Smooth muscle cell (in vitro differentiated cells): Measurements from ENCODE around the gene PDZD2. TPM values are rescaled to one million over a fixed set of nuclear protein-coding genes. Genes with fewer than 3 reads are reported as not detected.

Experiments used
- DNase-seq: peaks from one replicate; lab custom pipeline; 2025; ENCODE audit not compliant: unreplicated experiment; lab: John Stamatoyannopoulos, UW
- H2AFZ ChIP-seq: fragments of 200-600 bp; sonication (generic); 2 replicates; pipeline ENCODE4 v1.6.0; 2016; ENCODE audit warnings: antibody characterized with exemption, low read depth, mild to moderate bottlenecking
- H3F3A ChIP-seq: fragments of 200-600 bp; sonication (generic); 2 replicates; pipeline ENCODE4 v1.6.0; 2017; ENCODE audit warnings: antibody characterized with exemption, low read depth
- H3K27ac ChIP-seq: fragments of 200-600 bp; sonication (generic); 2 replicates; pipeline ENCODE4 v1.5.1; 2016; ENCODE audit warnings: low read depth, mild to moderate bottlenecking
- H3K27me3 ChIP-seq: fragments of 200-600 bp; sonication (generic); 2 replicates; pipeline ENCODE4 v1.6.1; 2016; ENCODE audit warnings: low read depth, mild to moderate bottlenecking
- H3K36me3 ChIP-seq: fragments of 200-600 bp; sonication (generic); 2 replicates; pipeline ENCODE4 v1.5.1; 2016; ENCODE audit warnings: low read depth
- H3K4me1 ChIP-seq: fragments of 200-600 bp; sonication (generic); 2 replicates; pipeline ENCODE4 v1.5.1; 2016; ENCODE audit warnings: low read depth
- H3K4me2 ChIP-seq: fragments of 200-600 bp; sonication (generic); 2 replicates; pipeline ENCODE4 v1.6.0; 2016; ENCODE audit warnings: mild to moderate bottlenecking
- H3K4me3 ChIP-seq: fragments of 200-600 bp; sonication (generic); 2 replicates; pipeline ENCODE4 v1.5.1; 2016; ENCODE audit warnings: mild to moderate bottlenecking
- H3K79me2 ChIP-seq: fragments of 200-600 bp; sonication (generic); 2 replicates; pipeline ENCODE4 v1.6.0; 2016; ENCODE audit warnings: low read depth, mild to moderate bottlenecking
- H3K9ac ChIP-seq: fragments of 200-600 bp; sonication (generic); 2 replicates; pipeline ENCODE4 v1.6.0; 2016; ENCODE audit warnings: low read depth
- H3K9me3 ChIP-seq: fragments of 200-600 bp; sonication (generic); replicated peaks from 2 replicates; pipeline ENCODE4 v1.5.1; 2016; ENCODE audit warnings: low read depth
- H4K20me1 ChIP-seq: fragments of 200-600 bp; sonication (generic); 2 replicates; pipeline ENCODE4 v1.6.0; 2016; ENCODE audit warnings: low read depth
- CTCF ChIP-seq: fragments of 200-600 bp; sonication (generic); IDR thresholded peaks from 2 replicates; pipeline ENCODE4 v1.5.1; 2017; ENCODE audit warnings: borderline replicate concordance, mild to moderate bottlenecking, antibody characterized with exemption; ENCODE audit not compliant: insufficient read depth, poor library complexity, severe bottlenecking
- WGBS: methylation state at CpG from one replicate; pipeline ENCODE4 v1.1.7; 2016; ENCODE audit warnings: low lambda C conversion rate; 5-methylcytosine and 5-hydroxymethylcytosine counted together
- polyA plus RNA-seq: library from polyadenylated mRNA; unstranded; fragments of >200 nt; fragmentation: Nextera tagmentation; extraction: Ambion mirVana; gene quantifications from 2 replicates; pipeline ENCODE4 v1.2.1, GENCODE V29; 2016
- total RNA-seq: library from RNA; depleted of rRNA; stranded (reverse); fragments of >200 nt; gene quantifications from 2 replicates; pipeline ENCODE4 v1.2.3, GENCODE V29; 2014

The PDZD2 gene
- total and polyA plus RNA-seq, 2 experiments from 2014 or later: 3.2 to 4.1 TPM

GRCh38 chr5:32022638-32023037 is 383.7 kb downstream of the PDZD2 start:
- Histone ChIP-seq H3K27me3 (no peaks in the 10 kb centered on the region), H3K9me3 (no peaks in the 10 kb centered on the region), H3K4me3 (no peak overlapping the region), H3F3A (peaks cover 17% of the 10 kb centered on the region), H3K4me2 (no peak overlapping the region), H2AFZ (no peak overlapping the region), H3K36me3 (no peaks in the 10 kb centered on the region), H3K79me2 (no peaks in the 10 kb centered on the region), H3K27ac (no peak overlapping the region), H3K4me1 (peaks cover 18% of the 10 kb centered on the region), H4K20me1 (no peaks in the 10 kb centered on the region), H3K9ac (no peak overlapping the region)
- WGBS: 77% methylated on average over 2 of the region's 2 CpGs
- DNase-seq: no peak
- no peak for TF ChIP-seq CTCF

GRCh38 chr5:32023816-32024215 is 384.9 kb downstream of the PDZD2 start:
- Histone ChIP-seq H3K79me2 (no peaks in the 10 kb centered on the region), H3F3A (peaks cover 21% of the 10 kb centered on the region), H3K27me3 (no peaks in the 10 kb centered on the region), H3K9ac (no peak overlapping the region), H4K20me1 (no peaks in the 10 kb centered on the region), H3K9me3 (no peaks in the 10 kb centered on the region), H3K4me1 (peaks cover 15% of the 10 kb centered on the region), H3K27ac (no peak overlapping the region), H2AFZ (no peak overlapping the region), H3K4me3 (no peak overlapping the region), H3K36me3 (no peaks in the 10 kb centered on the region), H3K4me2 (no peak overlapping the region)
- TF ChIP-seq CTCF: no peak
- no peak for DNase-seq
- 76% methylated on average over 8 of the region's 8 CpGs for WGBS

- Histone ChIP-seq H4K20me1 (no peaks in the 10 kb centered on the region), H3K27me3 (no peaks in the 10 kb centered on the region), H2AFZ (no peak overlapping the region), H3F3A (peaks cover 21% of the 10 kb centered on the region), H3K4me1 (peaks cover 14% of the 10 kb centered on the region), H3K9ac (no peak overlapping the region), H3K79me2 (no peaks in the 10 kb centered on the region), H3K4me3 (no peak overlapping the region), H3K27ac (no peak overlapping the region), H3K36me3 (no peaks in the 10 kb centered on the region), H3K4me2 (no peak overlapping the region), H3K9me3 (no peaks in the 10 kb centered on the region)
- no peak for DNase-seq
- no peak for TF ChIP-seq CTCF
- WGBS: 73% methylated on average over 2 of the region's 2 CpGs
These were observed 385.8 kb downstream of the PDZD2 start for GRCh38 chr5:32024751-32025150.

- 48% methylated on average over 14 of the region's 14 CpGs for WGBS
- no peaks in the 10 kb centered on the region for H3K9me3 ChIP-seq
- DNase-seq: no peak
- TF ChIP-seq CTCF: no peak
- H4K20me1 ChIP-seq: no peaks in the 10 kb centered on the region
- H3K27ac ChIP-seq: peak overlapping the region; percentile 87
- no peaks in the 10 kb centered on the region for H3K27me3 ChIP-seq
- H3K9ac ChIP-seq: peak overlapping the region; percentile 35
- peaks cover 31% of the 10 kb centered on the region for H3F3A ChIP-seq
- H3K79me2 ChIP-seq: no peaks in the 10 kb centered on the region
- peaks cover 26% of the 10 kb centered on the region for H3K4me1 ChIP-seq
- peak overlapping the region; percentile 23 for H3K4me3 ChIP-seq
- H3K4me2 ChIP-seq: peak overlapping the region; percentile 80
- H2AFZ ChIP-seq: no peak overlapping the region
- H3K36me3 ChIP-seq: no peaks in the 10 kb centered on the region
These were observed 388.3 kb downstream of the PDZD2 start for GRCh38 chr5:32027093-32027716.
